ENCODE results near the gene INCA1. TPM values are rescaled to one million over a fixed set of nuclear protein-coding genes. Genes with fewer than 3 reads are reported as not detected.

The INCA1 gene
- polyA plus RNA-seq, 1 of the 3 experiments (the other 2 are of a cell fraction): 1.2 TPM

DNA sequence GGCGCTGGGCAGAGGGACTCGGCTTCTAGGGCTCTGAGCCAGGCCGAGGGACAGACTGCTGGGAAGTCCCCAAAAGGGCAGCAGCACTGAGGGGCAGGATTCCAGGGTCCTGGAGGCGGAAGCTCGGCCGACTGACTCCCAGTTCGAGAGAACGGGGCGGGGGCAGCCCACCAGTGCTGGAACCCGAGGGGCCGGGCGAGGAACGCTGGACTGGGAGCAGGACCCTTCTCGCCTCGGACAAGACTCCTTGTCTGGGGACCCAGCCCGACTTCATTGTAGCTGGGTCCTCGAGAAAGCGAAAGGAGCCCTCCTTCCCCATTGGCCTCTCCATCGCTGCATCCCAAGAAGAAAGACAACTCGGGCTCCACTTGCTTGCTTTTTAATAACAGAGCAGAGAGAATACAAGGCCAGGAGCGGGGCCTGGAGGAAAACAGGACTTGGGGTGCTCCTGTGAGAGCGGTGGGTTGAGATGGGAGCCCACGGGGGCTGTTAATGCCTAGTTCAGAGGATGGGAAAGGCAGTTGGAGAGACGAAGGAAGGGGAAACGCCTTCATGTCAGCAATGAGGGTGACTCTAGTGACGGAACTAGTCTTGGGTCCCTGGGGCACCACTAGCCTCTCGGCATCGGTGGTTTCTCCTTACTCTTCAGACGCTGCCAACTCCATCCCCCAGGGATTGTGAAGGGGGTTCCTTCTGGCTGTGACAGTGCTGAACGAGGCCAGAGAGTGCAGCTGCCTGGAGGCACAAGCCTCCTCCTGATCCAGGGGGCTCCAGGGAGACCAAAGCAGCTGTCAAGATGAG, 9.4 kb downstream of the INCA1 start:
- H3K9me2 ChIP-seq: no peaks in the 10 kb centered on the region
- no peak for DNase-seq
- peak overlapping the region; percentile 90 for H2AFZ ChIP-seq (ENCODE audit: low read depth)
- ChIA-PET POLR2A (interaction anchor here (1.1 kb wide), 1 partner anchor 20 kb away, joined by 4 read pairs; the partner anchor contains the start of gene SPAG7), CTCF (interaction anchor here (0.7 to 5.7 kb wide), 25 partner anchors 9 to 198 kb away, joined by 3 to 54 read pairs (median 5); partner anchors contain the start of genes CHRNE, GP1BA, INCA1 and KIF1C)
- 31% methylated on average over 19 of the region's 30 CpGs for WGBS (ENCODE audit: low lambda C conversion rate)
- H3K4me2 ChIP-seq: peak overlapping the region; percentile 92
- H3K27me3 ChIP-seq (ENCODE audit: insufficient read depth): no peaks in the 10 kb centered on the region
- peak overlapping the region; percentile 75 for H3K9ac ChIP-seq
- no peaks in the 10 kb centered on the region for H4K20me1 ChIP-seq (ENCODE audit: insufficient read depth)
- peaks cover 9% of the 10 kb centered on the region for H3F3A ChIP-seq (replicated peaks; ENCODE audit: insufficient read depth)
- H3K9me3 ChIP-seq: no peaks in the 10 kb centered on the region
- peak overlapping the region; percentile 41 to 74; a peak in 2 of 4 replicates for H3K27ac ChIP-seq (ENCODE audit: low read depth in 2 of 2, low read length in 1 of 2)
- H3K4me1 ChIP-seq (ENCODE audit: control insufficient read depth in 1 of 2, insufficient read depth in 2 of 2, low read depth in 1 of 2, low read length in 1 of 2): peaks cover 7 to 18% of the 10 kb centered on the region in 2 experiments; a peak in 2 of 4 replicates
- TF ChIP-seq FOSL2 (IDR thresholded peaks at IDR 0.05; ENCODE audit: borderline replicate concordance, low read depth) (no peak), YY1 (IDR thresholded peaks at IDR 0.05; ENCODE audit: low read depth) (no peak), POLR2AphosphoS5 (IDR thresholded peaks at IDR 0.05; ENCODE audit: low read depth, low read length) (no peak; the same call in 1 of the 2 replicates), IRF3 (IDR thresholded peaks at IDR 0.05; ENCODE audit: low read depth, low read length) (no peak), GABPA (IDR thresholded peaks at IDR 0.05; ENCODE audit: low read depth) (no peak), SMC3 (IDR thresholded peaks at IDR 0.05; ENCODE audit: low read depth, low read length) (no peak)
- H3K4me3 ChIP-seq (ENCODE audit: low read depth in 2 of 2, low read length in 1 of 2): peak overlapping the region; percentile 83 to 96
- H3K79me2 ChIP-seq (ENCODE audit: insufficient read depth): peaks cover 3% of the 10 kb centered on the region; the same call in 1 of the 2 replicates
- no peaks in the 10 kb centered on the region for H3K36me3 ChIP-seq (replicated peaks in 1 of 2; ENCODE audit: control insufficient read depth in 1 of 2, insufficient read depth in 2 of 2, low read length in 1 of 2)

DNA sequence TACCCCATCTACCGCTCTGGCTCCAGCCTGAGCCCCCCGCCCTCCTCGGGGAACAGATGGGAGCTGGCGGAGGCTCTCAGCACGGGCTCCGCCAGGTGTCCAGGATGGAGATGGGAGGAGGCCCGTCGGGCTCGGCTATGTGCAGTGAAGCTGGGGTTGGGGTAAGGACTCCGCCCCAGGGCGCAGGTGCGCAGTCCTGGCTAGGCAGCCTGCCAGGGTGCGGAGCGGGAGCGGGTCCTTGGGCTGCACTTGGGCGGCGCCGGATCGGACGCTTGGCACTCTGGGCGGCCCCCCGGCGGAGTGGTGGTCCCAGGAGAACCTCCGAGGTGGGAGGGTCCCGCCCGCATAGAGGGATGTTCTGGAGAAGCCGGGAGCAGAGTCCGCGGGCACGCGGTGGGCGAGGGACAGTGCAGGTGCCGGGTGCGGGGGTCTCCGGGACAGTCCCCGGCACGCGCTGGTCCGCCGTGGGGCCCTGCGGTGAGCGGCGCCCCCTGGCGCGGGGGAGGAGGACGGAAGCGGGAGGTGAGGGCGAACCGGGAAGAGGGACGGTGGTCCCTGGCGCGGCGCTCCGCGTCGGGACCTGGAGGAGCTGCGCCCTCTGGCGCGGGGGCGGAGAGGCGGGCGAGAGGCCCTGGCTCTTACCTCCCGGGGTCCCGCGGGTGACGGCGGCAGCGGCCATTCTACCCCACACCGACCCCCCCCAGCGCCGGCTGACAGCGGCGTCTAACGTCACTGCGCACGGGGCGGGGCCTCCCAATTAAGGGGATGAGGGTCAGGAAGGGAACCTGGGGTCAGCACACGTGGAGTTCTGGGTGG, 10.2 kb downstream of the INCA1 start, which contains the start of gene CAMTA2:
TSS of gene CAMTA2 (minus strand) at position 725 of the 816 bp plus-strand sequence. CDS start 1,453 bp downstream, outside the sequence.
- peak; percentile 94 for DNase-seq
- ChIA-PET CTCF (interaction anchor here (0.7 to 5.7 kb wide), 29 partner anchors 8 to 197 kb away, joined by 3 to 54 read pairs (median 5); partner anchors contain the start of genes CHRNE, ENO3, GP1BA and INCA1), POLR2A (interaction anchor here (0.9 to 1.4 kb wide), 3 partner anchors 9 to 39 kb away, joined by 3 to 5 read pairs (median 4); partner anchors contain the start of gene SPAG7)
- WGBS (ENCODE audit: low lambda C conversion rate): 16% methylated on average over 15 of the region's 78 CpGs
- Histone ChIP-seq H3K4me2 (peak within 1 kb of the TSS; percentile 92), H3K9me2 (no peaks in the 10 kb centered on the region), H3K4me3 (ENCODE audit: low read depth in 2 of 2, low read length in 1 of 2) (peak within 1 kb of the TSS; percentile 83 to 96), H3K9me3 (no peaks in the 10 kb centered on the region), H4K20me1 (ENCODE audit: insufficient read depth) (no peaks in the 10 kb centered on the region), H3K27ac (ENCODE audit: low read depth in 2 of 2, low read length in 1 of 2) (peak within 1 kb of the TSS; percentile 41 to 74; a peak in 2 of 4 replicates), H3K9ac (peak within 1 kb of the TSS; percentile 75), H3K4me1 (ENCODE audit: control insufficient read depth in 1 of 2, insufficient read depth in 2 of 2, low read depth in 1 of 2, low read length in 1 of 2) (peaks cover 7 to 18% of the 10 kb centered on the region in 2 experiments; a peak in 2 of 4 replicates), H3F3A (replicated peaks; ENCODE audit: insufficient read depth) (peaks cover 9% of the 10 kb centered on the region), H3K36me3 (replicated peaks in 1 of 2; ENCODE audit: control insufficient read depth in 1 of 2, insufficient read depth in 2 of 2, low read length in 1 of 2) (peaks cover 0 to 8% of the 10 kb centered on the region in 2 experiments), H3K79me2 (ENCODE audit: insufficient read depth) (peaks cover 3% of the 10 kb centered on the region; the same call in 1 of the 2 replicates), H2AFZ (ENCODE audit: low read depth) (peak within 1 kb of the TSS; percentile 90), H3K27me3 (ENCODE audit: insufficient read depth) (no peaks in the 10 kb centered on the region)
- TF ChIP-seq IRF3 (IDR thresholded peaks at IDR 0.05; ENCODE audit: low read depth, low read length): no peak
- TF ChIP-seq TAF1 (IDR thresholded peaks at IDR 0.05; ENCODE audit: borderline replicate concordance, low read depth, low read length): no peak; the same call in 1 of the 2 replicates
- TF ChIP-seq JUND (IDR thresholded peaks at IDR 0.05): no peak
- peak; percentile 29; the same call in 1 of the 2 replicates for TF ChIP-seq SMC3 (IDR thresholded peaks at IDR 0.05; ENCODE audit: low read depth, low read length)
- TF ChIP-seq FOSL2 (IDR thresholded peaks at IDR 0.05; ENCODE audit: borderline replicate concordance, low read depth): no peak
- no peak for TF ChIP-seq MEF2A (IDR thresholded peaks at IDR 0.05; ENCODE audit: borderline replicate concordance, low read depth)
- no peak; the same call in 1 of the 2 replicates for TF ChIP-seq ELF1 (IDR thresholded peaks at IDR 0.05)
- TF ChIP-seq, protein P1, sequence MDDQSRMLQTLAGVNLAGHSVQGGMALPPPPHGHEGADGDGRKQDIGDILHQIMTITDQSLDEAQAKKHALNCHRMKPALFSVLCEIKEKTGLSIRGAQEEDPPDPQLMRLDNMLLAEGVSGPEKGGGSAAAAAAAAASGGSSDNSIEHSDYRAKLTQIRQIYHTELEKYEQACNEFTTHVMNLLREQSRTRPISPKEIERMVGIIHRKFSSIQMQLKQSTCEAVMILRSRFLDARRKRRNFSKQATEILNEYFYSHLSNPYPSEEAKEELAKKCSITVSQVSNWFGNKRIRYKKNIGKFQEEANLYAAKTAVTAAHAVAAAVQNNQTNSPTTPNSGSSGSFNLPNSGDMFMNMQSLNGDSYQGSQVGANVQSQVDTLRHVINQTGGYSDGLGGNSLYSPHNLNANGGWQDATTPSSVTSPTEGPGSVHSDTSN (IDR thresholded peaks at IDR 0.05): no peak; the same call in 1 of the 2 replicates
- TF ChIP-seq TEAD4 (IDR thresholded peaks at IDR 0.05; ENCODE audit: borderline replicate concordance, insufficient read depth): no peak
- peak; percentile 80 for TF ChIP-seq CTCF (IDR thresholded peaks at IDR 0.05)
- TF ChIP-seq EP300 (IDR thresholded peaks at IDR 0.05; ENCODE audit: borderline replicate concordance in 1 of 2, low read depth in 1 of 2, low read length in 1 of 2): no peak
- 0 out of 2 replicates have a peak, but pooled peaks have one; percentile 21 for TF ChIP-seq USF1 (IDR thresholded peaks at IDR 0.05; ENCODE audit: borderline replicate concordance, low read depth)
- peak; percentile 30 for TF ChIP-seq RAD21 (IDR thresholded peaks at IDR 0.05; ENCODE audit: low read length)
